ENCODE data around the gene POU5F1.
A peak's percentile ranks its signal among the peaks of the same experiment; 100 is the strongest.
"Not testable (repeated sequence)": the region's sequence is repeated elsewhere in the genome, so short reads cannot be mapped to it uniquely, and the experiment has no call there.

POU5F1 gene

GRCh38 chr6:31190488-31190887 lies 20.0 kb upstream of the POU5F1 start:
- no peak for DNase-seq

GRCh38 chr6:31189223-31189622 lies 18.7 kb upstream of the POU5F1 start:
- not testable (repeated sequence) for DNase-seq

DNA sequence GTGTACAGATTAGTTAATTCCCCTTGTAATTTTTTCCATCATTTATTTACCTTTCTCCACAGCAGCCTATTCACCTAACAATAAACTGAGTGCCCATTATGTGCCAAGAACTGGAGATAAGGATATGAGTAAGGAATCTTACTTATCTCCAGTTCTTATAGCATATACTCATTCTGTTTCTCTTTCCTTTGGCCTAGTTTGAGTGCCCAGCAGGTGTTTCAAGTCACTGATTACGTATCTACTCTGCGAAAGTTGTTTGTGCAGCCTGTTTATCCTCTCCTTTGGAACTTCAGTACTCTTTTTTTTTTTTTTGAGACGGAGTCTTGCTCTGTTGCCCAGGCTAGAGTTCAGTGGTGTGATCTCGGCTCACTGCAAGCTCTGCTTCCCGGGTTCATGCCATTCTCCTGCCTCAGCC lies 17.3 kb upstream of the POU5F1 start:
- no peak for DNase-seq

DNA sequence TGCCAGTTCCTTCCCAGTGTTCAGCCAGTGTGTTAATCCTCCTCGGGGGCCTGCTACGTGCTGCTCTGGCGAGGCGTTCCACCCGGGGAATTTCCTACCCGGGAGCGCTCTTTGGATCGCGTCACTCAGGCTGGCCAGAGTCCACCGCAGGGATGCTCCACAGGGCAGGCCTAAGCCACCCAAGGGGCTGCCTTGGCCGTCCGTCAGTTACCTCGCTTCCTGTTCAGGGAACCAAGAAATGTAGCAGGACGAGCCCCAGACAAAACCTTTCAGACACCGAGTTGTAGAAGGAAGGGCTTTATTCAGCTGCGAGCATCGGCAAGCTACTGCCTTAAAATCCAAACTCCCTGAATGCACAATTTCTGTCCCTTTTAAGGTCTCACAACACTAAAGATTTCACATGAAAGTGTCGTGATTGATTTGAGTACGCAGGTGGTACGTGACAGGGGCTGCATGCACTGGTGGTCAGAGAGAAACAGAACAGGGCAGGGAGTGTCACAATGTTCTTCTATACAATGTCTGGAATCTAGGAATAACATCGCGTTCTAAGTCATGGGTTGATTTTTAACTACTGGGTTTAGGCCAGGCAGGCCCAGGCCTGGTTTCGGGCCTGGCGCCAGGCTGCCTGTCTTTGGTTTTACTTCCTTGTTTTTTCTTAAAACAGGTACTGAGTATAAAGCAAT lies 15.7 kb upstream of the POU5F1 start:
- DNase-seq, result peak in 2 of 14 donors; percentile 12 to 13

DNA sequence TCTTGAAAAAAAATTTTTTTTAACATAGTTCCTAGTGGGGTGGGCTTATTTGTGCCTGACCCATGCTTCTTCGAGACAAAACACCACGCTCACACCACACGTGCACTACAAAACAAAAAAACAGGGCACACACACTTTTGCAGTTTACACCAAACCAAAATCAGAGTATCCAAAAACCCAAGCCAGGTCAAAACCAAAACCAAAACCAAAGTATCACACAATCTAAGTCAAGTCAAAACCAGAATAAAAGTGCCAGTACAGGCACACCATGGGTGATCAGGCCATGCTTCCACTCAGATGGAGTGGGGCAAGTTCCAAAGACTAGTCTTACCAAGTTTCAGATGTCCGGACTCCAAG lies 15.2 kb upstream of the POU5F1 start:
- not testable (repeated sequence) for DNase-seq

- not testable (repeated sequence) for DNase-seq
These were observed 13.4 kb upstream of the POU5F1 start for GRCh38 chr6:31183859-31184258.

DNA sequence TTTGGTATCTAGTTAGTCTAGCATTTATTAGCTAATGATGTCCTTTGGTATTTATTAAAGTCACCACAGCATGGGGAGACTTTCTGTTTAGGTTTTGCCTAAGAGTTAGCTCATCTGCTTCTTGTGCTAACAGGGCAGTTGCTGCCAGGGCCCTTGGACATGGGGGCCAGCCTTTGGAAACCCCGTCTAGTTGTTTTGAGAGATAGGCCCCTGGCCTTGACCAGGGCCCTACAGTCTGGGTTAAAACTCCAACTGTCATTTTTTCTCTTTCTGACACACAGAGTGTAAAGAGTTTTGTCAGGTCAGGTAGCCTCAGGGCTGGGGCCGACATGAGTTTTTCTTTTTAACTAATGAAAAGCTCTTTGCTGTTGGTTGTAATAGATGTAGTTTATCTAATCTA lies 12.8 kb upstream of the POU5F1 start:
- not testable (repeated sequence) for DNase-seq

DNA sequence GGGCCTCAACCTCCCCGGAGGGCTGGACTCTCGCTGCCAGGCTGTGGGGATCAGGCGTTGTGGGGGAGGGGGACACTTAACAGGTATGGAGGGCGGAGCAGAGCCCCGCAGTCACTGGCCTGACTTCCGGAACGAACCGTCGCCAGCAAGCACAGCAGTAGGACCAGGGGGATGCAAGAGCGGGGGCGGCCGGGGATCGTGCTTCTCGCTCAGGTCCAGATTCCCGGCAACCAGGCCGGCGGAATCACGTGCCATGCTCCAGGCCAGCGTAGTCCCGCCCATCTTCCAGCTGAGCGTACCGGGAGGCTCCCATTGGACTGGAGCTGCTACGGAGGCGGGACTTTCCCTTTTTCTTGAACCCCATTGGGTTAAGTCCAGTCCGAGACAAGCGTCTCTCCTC lies 10.0 kb upstream of the POU5F1 start:
- peak in 11 of 14 donors; percentile 3 to 72 (median 45) for DNase-seq

DNA sequence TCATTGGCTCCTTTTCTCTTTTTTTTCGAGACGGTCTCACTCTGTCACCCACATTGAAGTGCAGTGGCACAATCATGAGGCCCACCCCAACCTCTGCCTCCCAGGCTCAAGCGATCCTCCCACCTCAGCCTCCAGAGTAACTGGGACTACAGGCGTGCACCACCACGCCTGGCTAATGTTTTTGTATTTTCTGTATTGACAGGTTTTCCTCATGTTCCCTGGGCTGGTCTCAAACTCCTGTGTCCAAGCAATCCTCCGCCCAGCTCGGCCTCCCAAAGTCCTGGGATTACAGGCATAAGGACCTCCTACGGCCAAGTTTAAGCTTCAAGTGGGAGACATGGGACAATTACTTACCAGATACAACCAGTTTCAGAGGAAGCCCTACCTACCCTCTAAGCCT lies 9.4 kb upstream of the POU5F1 start:
- no peak for DNase-seq

- DNase-seq, result no peak
These were observed 8.5 kb upstream of the POU5F1 start for GRCh38 chr6:31179042-31179386.

DNA sequence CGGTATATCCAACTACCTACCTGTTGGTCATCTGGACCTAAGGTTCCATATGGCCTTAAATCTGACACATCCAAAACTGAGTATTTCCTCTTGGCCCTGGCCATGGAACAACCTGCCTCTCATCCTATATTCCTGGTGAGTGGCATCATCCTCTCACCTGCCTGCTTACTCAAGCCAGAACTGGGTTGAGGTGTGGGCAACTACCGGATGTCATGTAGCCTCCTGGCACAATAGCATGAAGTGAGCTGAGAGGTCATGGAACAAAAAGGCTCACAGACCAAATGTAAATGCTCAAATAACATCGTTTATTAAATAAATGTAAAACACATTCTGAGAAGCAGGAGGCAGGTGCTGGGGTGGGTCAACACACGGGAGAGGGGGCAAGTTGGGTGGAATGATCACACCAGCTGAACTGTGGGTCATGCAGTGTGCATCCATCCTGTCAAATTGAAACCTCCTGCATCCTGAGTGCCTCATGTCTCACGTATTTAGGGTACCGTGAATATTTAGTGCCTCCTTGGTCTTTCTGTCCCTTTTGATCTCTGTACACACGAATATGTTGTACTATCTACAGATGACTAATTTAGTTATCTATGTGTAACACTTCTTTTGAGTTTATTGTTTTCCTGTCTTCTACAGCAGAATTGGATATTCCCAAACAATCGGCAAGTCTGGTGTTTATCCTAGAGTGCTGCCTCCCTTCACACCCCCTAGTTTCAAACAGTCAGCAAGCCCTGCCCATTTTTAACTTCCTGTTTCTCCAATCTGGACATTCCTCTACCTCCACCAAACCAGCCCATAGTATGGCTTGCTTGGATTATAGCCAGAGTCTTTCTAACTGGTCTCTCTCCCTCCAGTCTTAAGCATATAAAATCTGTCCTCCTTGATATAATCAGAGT lies 7.9 kb upstream of the POU5F1 start:
- no peak for DNase-seq

DNA sequence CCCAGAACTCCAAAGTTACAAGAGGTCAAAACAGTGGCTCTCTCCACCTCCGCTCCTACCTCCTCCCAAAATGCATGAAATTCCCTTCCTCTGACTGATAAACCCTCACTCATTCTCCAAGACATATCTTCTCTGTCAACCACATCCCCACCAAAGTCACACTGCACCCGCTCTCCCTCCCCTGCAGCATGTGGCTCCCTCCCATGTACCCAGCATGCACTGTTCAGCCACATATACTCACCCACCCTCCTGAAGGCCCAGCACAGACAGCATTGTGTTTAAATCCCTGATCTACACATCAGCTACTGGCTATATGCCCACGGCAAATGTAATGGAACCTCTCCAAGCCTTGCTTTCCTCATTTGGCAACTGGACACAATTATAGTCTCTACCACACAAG lies 5.5 kb upstream of the POU5F1 start:
- peak in 1 of 14 donors; percentile 32 for DNase-seq

DNA sequence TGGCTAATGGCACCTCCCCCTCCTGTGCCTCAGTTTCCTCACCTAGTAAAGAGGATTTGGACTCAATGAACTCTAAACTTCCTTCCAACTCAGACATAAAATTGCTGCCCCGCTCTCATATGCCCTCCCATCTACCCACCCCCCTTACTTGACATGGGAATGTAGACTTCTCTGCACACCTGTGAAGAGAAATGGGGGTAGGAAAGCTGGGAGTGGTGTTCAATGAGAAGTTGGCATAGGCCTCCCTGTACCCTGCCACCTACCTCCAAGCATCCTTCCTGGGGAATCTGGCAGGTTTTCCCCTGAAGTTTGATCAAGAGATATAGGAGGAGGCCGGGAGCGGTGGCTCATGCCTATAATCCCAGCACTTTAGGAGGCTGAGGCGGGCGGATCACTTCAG lies 3.9 kb upstream of the POU5F1 start:
- no peak for DNase-seq

- DNase-seq, result no peak
These were observed 2.9 kb upstream of the POU5F1 start for GRCh38 chr6:31173406-31173805.

GRCh38 chr6:31172973-31173384 lies 2.5 kb upstream of the POU5F1 start:
- DNase-seq, result no peak

- no peak for DNase-seq
These were observed 1.7 kb upstream of the POU5F1 start for GRCh38 chr6:31171931-31172905.

- no peak for DNase-seq
These were observed 647 bp upstream of the POU5F1 start for GRCh38 chr6:31170987-31171671.

DNA sequence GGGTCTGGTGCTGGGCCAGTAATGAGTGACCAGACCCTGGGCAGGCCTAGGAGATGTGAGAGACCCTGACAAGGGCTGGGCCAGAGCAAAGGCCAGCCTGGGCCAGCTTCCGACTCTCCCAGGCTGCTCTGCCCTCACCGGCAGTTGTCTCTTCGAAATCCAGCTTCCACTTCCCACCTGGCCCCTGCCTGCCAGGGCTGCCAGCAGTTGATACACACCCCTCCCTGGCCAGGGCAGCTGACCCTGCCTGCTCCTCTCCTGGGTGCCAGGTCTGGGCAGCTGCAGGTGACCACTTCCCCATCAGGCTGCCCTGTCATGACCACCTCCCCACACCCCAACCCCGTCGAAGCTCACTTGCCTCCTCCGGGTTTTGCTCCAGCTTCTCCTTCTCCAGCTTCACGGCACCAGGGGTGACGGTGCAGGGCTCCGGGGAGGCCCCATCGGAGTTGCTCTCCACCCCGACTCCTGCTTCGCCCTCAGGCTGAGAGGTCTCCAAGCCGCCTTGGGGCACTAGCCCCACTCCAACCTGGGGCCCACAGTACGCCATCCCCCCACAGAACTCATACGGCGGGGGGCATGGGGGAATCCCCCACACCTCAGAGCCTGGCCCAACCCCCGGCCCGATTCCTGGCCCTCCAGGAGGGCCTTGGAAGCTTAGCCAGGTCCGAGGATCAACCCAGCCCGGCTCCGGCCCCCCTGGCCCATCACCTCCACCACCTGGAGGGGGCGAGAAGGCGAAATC lies 453 bp downstream of the POU5F1 start:
- not testable (repeated sequence) for DNase-seq

DNA sequence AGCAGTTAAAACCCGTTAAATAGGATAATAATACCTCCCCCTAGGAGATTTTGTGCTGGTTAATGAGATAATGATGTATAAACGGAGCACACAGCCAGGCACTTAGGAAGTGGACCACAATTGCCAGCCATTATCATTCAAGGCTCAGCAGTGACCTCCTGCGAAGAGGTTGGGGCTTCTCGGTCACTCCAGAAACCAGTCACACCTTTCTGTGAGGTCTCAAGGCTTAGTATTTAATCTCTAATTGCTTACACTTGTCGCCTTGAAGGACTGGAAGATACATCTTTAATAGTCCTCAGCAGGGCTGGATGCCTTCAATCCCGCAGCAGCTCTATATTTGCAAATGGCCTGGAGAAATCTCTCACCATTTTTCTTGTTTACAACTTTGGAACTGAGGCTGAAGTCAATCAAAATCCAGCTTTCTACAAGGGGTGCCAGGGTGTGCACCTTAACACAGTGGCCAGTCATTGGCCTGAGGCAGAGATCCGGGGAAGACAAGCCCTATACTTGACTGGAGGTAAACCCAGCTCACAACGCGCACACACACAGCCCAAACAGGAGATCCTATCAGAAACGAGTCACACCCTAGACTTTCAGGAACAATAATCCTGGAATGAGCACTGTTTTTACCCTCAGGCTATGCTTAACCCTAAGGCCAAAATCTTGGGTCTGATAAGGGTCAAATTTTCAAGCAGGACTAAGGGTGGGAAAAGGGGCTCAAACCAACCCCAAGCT lies 1.2 kb downstream of the POU5F1 start:
- no peak for DNase-seq

GRCh38 chr6:31168606-31169005 lies 1.9 kb downstream of the POU5F1 start:
- DNase-seq, result no peak

DNA sequence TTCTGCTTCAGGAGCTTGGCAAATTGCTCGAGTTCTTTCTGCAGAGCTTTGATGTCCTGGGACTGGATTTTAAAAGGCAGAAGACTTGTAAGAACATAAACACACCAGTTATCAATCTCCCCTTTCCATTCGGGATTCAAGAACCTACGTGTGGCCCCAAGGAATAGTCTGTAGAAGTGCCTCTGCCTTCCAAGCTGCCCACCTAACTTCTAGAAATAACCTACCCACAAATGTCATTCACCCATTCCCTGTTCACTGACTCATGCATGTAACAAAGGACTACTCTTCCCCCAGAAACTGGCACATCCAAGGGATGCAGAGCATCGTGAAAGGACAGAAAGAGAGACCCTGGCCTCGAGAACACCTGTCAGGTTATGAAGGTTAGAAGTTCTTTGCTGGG lies 4.5 kb downstream of the POU5F1 start:
- DNase-seq, result no peak

All from C1 segment of cervical spinal cord (tissue), 14 donors.